Suppressor macrophage treated with lipopolysaccharide for 4 hours (primary cell): Measurements from ENCODE around the gene EYA2.

Experiments used
- DNase-seq: peaks from one replicate; pipeline ENCODE4 v3.0.0-alpha.2; 2020

EYA2 gene

DNA sequence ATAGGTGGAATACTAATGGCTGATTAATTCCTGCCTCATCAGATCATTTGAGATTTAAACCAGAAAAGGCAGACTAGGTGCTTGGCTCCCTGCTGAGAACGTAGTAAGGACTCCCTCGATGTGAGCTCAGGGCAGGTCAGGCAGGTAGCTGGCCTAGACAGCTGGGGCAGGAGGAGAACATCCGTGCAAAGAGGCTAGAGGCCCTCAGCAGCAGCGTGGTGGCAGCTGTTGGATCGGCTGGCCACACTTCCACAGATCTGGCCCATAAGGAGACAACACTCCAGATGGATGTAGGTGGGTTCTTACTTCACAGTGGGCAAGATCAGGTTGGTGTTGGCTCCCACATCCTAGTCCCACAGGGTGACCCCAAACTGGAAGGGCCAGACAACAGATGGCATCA, 38.5 kb downstream of the EYA2 start:
- DNase-seq = no peak

DNA sequence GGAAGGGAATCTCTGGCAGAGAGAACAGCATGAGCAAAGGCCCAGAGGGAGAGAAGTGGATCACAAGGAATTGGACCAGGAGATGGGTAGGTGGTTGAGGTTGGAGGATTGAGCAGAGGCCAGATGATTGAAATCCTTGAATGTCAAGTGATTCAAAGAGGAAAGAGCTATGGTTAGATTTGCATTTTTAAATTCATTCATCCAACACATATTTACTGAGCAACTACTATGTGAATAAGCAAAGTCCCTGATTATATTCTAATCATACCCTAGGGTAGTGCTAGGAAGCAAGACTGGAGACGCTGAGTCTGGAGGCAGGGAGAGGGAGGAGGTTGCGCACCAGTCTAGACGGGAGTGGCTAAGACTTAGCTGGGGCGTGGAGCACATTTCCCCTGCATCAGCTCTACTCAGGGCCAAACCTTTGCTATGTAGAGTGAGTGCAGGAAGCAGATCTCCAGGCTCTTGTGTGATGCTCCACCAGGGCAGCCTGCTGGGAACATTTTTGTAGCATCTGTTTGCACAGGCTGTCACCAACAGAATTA, 40.2 kb downstream of the EYA2 start:
- DNase-seq = no peak

DNA sequence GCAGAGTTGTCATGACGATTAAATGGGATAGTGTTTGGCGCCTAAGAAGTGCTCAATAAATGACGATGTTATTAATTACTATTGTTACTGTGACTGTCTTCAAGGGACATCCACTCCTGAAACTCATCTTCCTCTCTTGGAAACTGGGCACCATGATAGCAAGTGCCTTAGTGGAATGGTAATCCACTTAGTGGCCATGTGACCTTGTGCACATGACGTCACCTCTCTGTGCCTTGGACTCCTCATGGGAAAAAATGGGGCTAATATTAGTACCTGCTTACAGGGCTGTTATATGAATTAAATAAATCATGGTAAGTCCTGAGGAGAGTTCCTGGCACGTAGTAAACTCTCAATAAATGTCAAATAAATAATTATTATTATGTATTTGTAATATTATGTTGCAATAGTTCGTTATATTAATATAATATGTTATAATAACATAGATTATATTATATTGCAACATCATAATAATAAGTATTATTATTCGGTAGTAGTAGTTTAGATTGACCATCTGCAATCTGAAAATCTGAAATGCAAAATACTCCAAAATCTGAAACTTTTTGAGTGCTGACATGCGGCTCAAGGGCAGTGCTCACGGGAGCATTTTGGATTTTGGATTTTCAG, 40.9 kb downstream of the EYA2 start:
- no peak for DNase-seq

DNA sequence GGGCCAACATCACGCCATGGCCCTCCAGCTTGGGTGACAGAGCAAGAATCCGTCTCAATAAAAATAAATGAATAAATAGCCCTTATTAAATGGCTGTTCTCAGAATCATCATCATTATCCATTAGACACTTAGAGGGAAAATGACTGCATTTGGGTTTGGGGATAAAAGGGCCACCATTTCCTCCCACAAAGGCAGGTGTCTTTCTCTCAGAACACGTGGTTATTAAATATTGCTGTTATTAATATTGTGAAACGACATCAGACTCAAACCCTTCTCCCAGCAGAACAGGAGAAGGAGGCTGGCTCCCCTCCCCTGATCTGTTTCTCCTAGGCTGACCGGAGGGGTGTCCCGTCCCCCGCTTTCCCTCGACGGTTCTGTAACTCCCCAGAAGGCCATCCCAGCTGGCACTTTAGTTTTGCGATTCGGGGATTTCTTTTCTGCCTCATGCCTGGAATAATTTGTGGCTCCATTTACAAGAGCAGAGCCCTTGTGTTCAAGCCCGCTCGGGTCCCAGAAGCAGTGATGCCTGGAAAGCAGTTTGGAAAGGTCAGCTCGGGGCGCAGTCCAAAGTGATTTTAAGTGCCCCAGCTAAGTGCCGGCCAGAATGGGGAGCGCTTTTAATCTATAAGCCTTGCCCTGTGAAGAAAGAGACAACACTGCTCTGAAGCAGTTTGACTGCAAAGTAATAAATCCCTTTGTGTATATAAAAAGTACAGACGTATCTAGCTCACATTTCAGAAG, 41.9 kb downstream of the EYA2 start:
- DNase-seq = no peak

DNA sequence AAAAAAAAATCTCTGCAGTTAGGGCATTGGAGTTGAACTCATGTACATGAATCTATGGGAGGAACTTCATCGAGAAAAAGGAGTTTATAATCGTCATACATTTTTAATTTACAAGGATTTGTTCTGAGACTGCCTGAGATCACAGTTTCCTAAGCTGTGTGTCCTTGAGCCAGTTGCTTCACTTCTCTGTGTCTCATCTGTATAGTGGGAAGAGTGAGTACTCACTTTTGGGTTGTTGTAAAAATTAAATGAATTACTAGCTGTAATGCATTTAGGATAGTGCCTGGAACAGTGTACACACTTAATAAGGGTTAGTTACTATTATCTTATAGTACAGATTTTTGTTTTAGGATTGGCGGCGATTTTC, 42.5 kb downstream of the EYA2 start:
- no peak for DNase-seq

DNA sequence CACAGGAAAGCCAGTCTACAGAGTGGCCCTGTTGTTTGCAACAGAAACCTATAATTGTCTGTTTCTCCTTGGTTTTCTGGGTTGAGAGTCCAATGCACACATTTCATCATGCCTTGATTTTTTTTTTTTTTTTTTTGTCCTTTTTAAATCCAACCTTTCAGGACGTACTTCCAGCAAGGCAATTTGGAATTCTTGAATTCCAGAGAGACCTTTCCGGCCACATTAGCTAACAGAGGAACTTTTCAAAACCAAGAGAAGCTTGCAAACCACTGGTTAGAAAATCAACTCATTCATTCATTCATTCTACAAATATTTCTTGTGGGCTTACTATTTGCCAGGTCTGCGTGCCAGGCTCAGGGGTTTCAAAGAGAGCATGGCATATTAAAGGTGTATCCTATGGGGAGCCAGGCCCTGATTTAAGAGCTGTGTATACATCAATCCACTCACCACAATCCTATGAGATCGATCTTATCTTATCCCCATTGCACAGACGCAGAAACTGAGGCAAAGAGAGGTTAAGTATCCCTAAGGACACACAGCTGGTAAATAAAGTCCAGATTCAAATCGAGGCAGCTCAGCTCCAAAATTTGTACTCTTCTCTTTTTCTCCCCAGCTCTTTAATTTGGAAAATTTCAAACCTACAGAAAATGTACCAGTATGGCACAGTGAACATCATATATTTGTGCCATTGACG, 43.0 kb downstream of the EYA2 start:
- DNase-seq = no peak

DNA sequence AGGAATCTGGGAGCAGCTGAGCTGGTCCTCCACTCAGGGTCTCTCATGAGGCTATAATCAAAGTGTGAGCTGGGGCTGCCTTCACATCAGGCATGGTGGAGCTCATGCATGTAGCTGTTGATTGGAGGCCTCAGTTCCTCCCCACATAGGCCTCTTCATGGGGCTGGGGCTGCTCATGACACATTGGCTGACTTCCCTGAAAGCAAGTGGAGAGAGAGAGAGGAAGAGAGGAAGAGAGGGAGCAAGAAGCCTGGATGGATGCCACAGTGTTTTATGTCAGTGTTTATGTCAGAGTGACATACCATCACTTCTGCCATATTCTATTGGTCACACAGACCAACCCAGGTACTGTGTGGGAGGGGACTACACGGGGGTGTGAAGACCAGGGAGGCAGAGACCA, 43.8 kb downstream of the EYA2 start:
- DNase-seq = peak; percentile 5

DNA sequence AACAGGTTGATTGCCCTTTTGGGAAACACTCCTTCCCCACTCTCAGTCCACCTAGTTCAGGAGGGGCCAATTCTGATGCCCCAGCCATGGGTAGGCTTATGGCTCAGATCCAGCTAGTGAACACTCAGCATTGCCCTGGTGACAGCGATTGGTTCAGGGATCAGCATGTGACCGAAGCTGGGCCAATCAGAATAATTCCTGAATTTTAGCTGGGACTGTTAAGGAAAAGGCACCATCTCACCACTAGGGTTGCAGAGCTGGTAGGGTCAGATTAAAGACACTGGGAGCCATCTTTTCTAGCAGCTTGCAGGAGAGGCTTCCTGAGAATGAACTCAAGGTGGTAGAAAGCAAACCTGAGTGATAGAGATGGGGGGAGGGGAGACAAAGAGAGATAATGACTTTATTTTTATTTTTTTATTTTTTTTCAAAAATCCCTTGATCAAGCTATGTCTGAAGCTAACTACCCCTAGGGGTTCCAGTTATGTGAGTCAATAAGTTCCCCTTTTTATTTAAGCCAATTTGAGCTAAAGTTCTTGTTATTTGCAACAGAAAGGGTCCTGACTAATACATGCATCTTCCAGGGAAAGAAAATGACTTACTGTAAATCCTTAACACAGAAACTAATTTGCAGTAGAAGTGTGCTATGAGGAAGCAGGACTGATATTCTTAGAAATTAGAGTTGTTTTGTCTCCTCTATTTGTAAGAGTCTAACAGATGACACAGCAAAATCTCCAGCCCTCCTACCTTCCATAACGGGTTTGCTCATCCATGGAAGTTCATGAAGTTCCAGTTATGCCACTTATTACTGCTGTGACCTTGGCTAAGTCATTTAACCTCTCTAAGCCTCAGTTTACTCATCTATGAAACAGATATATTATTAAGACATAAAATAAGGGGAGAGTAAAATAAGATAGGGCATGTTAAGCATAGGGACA, 44.7 kb downstream of the EYA2 start:
- peak; percentile 35 for DNase-seq

DNA sequence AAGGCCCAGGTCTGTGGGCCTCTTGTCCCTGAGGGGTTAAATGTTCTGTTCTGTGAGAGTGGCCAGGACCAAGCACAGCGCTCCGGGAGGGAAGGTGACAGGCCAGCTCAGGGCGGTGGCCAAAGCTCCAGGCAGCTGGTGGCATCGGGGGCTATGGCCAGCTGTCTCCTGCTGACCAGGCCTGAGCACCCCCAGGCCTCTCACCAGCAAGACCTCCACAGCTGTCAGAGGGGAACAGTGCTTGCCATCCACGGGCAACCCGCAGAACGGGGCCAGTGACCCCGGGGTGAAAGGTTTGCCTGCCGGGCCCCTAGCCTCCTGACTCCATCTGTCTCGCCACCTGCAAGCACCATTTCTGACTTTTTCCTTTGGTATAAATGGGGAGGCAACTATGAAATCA, 46.0 kb downstream of the EYA2 start:
- DNase-seq = no peak

DNA sequence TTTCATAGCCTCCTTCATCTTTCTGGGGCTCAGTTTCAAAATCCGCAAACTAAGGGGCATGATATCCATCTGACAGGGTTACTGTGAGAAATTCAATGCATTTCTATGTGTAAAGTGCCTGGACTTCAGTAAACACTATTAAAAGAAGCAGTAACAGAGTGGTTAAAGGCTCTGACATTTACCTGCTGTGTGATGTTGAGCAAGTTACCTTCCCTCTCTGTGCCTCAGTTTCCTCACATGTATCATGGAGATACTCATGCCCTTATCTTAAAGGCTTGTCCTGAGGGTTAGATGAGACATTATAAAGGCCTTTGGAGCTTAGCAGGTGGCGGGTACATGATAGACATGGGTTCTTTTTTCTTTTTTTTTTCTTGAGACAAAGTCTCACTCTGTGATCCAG, 46.8 kb downstream of the EYA2 start:
- no peak for DNase-seq

DNA sequence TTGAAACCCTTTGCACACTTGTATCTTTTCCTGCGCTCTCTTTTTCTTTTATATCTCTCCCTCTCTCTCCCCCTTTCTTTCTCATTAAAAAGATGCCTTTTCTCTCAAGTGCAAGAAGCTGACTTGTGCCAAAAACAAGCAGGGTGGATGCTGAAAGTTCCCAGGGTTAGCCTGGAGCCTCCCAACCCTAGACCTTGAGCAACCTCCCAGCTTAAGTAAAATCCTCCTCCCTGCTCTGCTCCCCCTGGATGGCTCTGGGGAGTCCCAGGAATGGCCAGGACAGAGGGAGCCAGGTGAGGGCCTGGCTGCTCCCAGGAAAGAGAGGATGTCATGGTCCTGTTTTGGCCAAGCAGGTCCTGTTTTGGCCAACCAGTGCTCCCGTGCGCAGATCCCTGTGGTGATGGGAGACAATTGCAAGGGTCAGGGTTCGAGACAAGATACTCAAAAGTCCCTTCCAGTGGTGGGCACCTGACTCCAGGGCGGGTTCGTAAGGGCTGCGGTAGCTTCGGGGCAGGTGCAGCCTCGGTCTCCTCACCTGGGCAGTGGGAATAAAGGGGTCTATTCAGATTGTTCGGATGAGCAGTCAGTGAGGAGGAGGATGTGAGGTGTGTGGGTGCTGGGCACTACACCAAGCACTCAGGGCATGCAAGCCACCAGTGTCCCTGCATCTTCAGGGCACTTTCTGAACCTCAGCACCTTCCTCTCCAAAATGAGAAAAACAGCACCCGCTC, 49.4 kb downstream of the EYA2 start:
- no peak for DNase-seq

DNA sequence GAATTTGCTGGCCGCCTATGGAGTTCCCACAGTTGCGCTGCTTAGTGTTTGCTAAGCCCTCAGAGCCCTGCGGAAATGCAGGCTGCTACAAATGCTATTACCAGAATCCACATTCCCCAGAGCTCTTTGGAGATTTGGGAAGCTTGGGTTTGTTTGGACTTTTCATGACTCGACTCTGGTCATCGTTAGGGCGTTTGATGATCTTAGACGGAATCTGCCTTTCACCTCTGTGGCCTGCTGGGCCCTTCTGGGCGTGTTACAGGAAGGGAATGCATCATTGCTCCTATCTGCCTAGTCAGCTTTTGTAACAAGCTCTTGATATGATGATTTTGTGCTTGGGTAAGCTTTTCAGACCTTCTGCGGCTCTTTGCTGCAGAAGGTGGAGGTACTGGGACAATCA, 50.8 kb downstream of the EYA2 start:
- DNase-seq = no peak

DNA sequence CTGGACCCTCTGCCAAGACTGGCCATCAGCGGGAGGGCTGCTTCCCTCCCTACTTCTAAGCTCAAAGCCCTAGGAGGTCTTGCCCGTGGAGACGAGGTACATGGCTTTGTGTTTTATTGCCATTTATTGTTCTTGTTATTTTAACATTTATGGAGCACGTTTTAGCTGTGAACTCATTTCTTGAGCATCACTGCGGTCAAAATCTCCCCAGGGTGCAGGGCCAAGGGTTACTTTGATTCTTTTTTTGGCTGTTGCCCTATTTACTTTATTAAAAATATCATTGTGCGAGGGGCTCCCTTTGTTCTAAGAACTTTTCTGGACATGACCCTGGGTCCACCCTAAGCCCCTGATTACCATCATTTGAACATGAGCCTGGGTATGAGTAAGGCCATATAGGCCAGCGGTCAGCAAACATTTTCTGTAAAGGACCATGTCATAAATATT, 51.6 kb downstream of the EYA2 start:
- no peak for DNase-seq

DNA sequence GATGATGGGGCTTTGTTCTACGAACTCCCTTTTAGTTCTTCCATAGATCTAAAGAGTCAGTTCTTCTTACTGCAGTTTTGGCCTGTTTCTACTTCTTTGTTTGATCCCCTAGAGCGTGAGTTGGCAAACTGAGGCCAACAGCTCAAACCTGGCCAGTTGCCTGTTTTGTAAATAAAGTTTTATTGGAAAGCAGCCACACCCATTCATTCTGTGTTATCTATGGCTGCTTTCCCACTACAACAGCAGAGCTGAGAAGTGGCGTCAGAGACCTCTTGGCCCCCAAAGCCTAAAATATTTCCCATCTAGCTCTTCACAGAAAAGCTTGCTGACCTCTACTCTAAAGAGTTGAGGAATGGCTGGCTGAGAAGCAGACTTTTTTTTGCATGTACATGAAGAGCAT, 52.2 kb downstream of the EYA2 start:
- no peak for DNase-seq

DNA sequence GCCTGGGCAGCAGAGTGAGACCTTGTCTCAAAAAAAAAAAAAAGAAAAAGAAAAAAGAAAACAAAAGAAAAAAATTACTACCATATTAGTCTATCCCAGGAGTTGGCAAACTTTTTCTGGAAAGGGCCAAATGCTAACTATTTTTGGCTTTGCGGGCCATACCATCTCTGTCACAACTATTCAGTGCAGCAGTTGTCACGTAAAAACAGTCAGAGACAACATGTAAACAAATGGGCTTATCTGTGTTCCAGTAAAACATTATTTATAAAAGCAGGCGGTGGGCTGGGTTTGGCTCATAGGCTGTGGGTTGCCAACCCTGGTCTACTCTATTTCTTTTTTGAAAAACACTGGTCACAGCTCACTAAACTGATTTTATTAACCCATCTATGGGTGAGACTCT, 53.4 kb downstream of the EYA2 start:
- no peak for DNase-seq

DNA sequence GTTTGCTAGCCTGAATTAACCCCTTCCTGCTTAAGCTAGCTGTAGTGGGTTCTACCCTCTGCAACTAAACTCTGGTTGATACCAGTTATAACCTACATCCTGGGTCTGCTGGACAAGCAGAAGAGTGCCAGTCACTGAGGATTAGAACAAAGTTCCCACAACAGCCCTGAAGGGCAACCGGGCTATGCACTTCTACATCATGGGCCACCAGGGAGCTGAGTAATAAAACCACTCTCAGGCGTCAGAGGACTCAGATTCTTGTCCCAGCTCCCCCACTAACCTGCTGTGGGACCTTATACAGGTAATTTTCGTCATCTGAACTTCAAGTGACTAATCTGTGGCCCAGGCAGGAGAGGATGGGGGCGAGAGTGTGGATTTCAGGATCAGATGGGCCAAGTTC, 56.8 kb downstream of the EYA2 start:
- no peak for DNase-seq

DNA sequence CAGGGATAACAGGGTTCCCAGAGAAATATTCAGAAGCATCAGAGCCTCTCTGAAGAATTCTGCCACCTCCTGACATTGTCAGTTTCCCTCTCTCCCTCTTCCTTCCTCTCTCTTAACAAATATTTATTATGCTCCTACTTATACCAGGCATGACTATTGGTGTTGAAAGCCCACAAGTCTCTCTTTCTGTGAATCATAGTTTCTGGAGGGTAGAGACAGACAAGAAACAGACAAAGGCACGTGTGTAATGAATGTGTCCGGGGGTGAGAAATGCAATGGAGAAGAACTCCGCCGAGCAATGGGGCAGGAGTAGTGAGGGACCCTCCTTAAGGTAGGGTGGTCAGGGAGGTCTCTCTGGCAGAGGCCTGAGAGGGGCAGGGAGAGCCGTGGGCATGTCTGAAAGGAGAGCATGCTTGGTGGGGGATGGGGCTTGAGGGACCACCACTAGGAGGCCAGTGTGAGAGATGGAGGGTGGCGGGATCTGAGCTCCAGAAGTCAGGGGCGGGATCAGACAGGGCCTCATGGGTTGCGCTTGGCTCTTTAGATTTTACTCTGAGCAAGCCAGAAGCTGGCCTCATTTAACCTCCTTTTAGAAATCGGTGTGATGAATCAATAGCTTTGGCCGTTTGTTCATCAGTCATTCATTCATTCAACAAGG, 57.3 kb downstream of the EYA2 start:
- DNase-seq = no peak

DNA sequence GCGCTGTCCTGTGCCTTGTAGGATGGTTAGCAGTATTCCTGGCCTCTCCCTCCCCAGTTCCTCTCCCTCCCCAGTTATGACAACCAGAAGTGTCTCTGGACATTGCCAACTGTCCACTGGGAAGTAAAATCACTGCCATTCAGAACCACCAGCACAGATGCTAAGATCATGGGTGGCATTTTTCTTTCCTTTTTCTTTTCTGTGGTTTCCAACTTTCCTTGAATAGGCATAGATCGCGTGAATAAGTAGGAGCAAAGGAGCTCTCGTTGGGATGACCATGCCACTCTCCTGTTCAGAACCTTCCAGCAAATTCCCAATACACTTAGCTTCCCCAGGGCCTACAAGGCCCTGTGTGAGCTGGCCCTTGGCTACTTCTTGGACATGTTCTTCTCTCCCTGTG, 59.0 kb downstream of the EYA2 start:
- no peak for DNase-seq

DNA sequence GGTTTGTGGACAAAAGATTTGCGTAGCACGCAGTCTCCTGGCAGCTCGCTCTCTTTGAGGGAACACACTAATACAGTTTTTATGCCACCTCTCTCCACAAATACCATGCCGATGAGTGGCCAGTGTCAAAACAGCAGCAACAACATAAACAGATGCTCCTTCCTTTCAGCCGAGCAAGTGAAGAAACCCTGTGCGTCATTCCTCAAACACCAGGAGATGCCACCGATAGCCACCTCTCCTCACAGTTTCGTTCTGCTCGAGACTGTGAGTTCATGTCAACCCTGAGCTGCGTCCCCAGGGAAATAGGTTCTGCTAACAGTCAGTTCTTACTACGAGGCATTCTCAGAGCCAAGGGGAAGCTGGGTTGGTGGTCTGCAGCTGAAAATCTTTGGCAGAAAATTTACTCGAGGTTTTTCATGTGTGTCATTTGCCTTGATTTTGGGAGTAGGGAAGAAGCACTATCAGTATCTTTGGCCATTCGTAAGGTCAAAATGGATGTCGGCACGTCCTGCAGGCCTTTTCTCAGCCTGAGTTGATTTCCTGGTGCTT, 59.9 kb downstream of the EYA2 start:
- no peak for DNase-seq

DNA sequence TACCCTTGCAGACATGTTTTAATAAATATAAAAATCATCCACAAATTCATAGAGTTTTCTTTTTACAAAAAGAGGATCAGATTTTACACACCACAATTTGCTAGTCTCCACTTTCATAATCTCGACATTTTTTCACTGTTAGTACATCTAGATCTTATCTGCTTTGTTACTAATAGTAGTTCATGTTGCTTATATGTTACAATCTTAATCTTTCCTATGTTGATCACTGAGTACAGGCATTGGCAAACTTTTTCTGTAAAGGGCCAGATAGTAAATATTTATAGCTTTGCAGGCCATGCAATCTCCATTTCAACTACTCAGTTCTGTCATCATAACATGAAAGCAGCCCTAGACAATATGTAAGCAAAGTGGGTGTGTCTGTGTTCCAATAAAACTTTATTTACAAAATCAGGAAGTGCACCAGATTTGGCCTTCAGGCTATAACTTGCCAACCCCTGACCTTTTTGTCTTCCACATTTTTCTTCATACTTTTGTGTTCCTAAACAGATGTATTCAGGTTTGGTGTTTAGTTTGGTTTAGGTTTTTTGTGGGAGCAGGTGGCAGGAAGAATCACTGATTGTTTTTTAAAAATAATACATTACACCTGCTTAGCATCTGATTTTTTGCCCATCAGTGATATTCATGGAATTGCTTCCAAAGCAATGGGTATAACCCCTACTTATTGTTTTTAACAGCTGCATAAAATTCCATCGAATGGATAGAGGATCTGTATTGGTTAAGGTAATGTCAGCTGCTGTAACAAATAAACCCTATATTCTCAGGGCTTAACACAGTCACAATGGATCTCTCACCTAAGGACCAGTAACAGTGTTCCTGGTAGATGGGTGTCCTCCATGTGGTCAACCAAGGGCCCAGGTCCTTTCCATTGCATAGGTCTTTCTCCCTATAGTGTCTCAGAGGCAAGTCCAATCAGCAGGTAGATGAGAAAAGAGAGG, 61.2 kb downstream of the EYA2 start:
- no peak for DNase-seq
